ENCODE measurements around the gene PPP1R2.
A peak's percentile ranks its signal among the peaks of the same experiment; 100 is the strongest.

- TF ChIP-seq TEAD4 (IDR thresholded peaks at IDR 0.05), result peak; percentile 44; the same call in 1 of the 2 replicates
- TF ChIP-seq NFIC (IDR thresholded peaks at IDR 0.05), result peak; percentile 47
- TF ChIP-seq USF1 (IDR thresholded peaks at IDR 0.05), result no peak
- TF ChIP-seq EGR1 (IDR thresholded peaks at IDR 0.05), result no peak
- no peak for TF ChIP-seq RAD21 (IDR thresholded peaks at IDR 0.05; ENCODE audit: low read depth)
- TF ChIP-seq TAF1 (IDR thresholded peaks at IDR 0.05; ENCODE audit: low read depth), result no peak
- TF ChIP-seq TCF12 (IDR thresholded peaks at IDR 0.05; ENCODE audit: low read depth), result no peak
- TF ChIP-seq REST (IDR thresholded peaks at IDR 0.05; ENCODE audit: low read depth), result no peak
- no peak for TF ChIP-seq MAX (IDR thresholded peaks at IDR 0.05)
- TF ChIP-seq CREB1 (IDR thresholded peaks at IDR 0.05; ENCODE audit: low read depth), result no peak
These were observed 5.9 kb upstream of the PPP1R2 start for GRCh38 chr3:195548987-195549386.
